Measurements from ENCODE around the gene CHD9.
"Not testable (repeated sequence)": the region's sequence is repeated elsewhere in the genome, so short reads cannot be mapped to it uniquely, and the experiment has no call there.

CHD9 gene

GRCh38 chr16:53257001-53257400 lies 202.2 kb downstream of the CHD9 start:
- DNase-seq (ENCODE audit: extremely low read depth, insufficient read length), result no peak
- Histone ChIP-seq H3K4me3 (replicated peaks; ENCODE audit: low read depth, low read length) (no peak overlapping the region), H3K36me3 (ENCODE audit: control insufficient read depth, insufficient read depth, low read length) (peaks cover 3% of the 10 kb centered on the region), H3K27me3 (replicated peaks; ENCODE audit: control insufficient read depth, insufficient read depth, low read length) (no peaks in the 10 kb centered on the region)
- TF ChIP-seq CTCF (IDR thresholded peaks at IDR 0.05; ENCODE audit: insufficient read depth, low read length, poor library complexity, severe bottlenecking), result no peak

GRCh38 chr16:53258809-53259208 lies 204.0 kb downstream of the CHD9 start:
- peaks cover 3% of the 10 kb centered on the region for H3K36me3 ChIP-seq (ENCODE audit: control insufficient read depth, insufficient read depth, low read length)
- no peak for DNase-seq (ENCODE audit: extremely low read depth, insufficient read length)

GRCh38 chr16:53261276-53261675 lies 206.5 kb downstream of the CHD9 start:
- no peak for DNase-seq (ENCODE audit: extremely low read depth, insufficient read length)
- Histone ChIP-seq H3K27me3 (replicated peaks; ENCODE audit: control insufficient read depth, insufficient read depth, low read length) (no peaks in the 10 kb centered on the region), H3K36me3 (ENCODE audit: control insufficient read depth, insufficient read depth, low read length) (peaks cover 3% of the 10 kb centered on the region), H3K4me3 (replicated peaks; ENCODE audit: low read depth, low read length) (no peak overlapping the region)
- TF ChIP-seq CTCF (IDR thresholded peaks at IDR 0.05; ENCODE audit: insufficient read depth, low read length, poor library complexity, severe bottlenecking), result no peak

More at GRCh38 chr16:53258809-53259208, 204.0 kb downstream of the CHD9 start:
- Histone ChIP-seq H3K4me3 (replicated peaks; ENCODE audit: low read depth, low read length) (no peak overlapping the region), H3K27me3 (replicated peaks; ENCODE audit: control insufficient read depth, insufficient read depth, low read length) (no peaks in the 10 kb centered on the region)
- TF ChIP-seq CTCF (IDR thresholded peaks at IDR 0.05; ENCODE audit: insufficient read depth, low read length, poor library complexity, severe bottlenecking), result no peak

- peaks cover 3% of the 10 kb centered on the region for H3K36me3 ChIP-seq (ENCODE audit: control insufficient read depth, insufficient read depth, low read length)
Measured at GRCh38 chr16:53262645-53263044, 207.9 kb downstream of the CHD9 start.

GRCh38 chr16:53266156-53266555 lies 211.4 kb downstream of the CHD9 start:
- no peak overlapping the region for H3K4me3 ChIP-seq (replicated peaks; ENCODE audit: low read depth, low read length)
- TF ChIP-seq CTCF (IDR thresholded peaks at IDR 0.05; ENCODE audit: insufficient read depth, low read length, poor library complexity, severe bottlenecking), result no peak
- no peaks in the 10 kb centered on the region for H3K27me3 ChIP-seq (replicated peaks; ENCODE audit: control insufficient read depth, insufficient read depth, low read length)
- no peak for DNase-seq (ENCODE audit: extremely low read depth, insufficient read length)
- peaks cover 7% of the 10 kb centered on the region for H3K36me3 ChIP-seq (ENCODE audit: control insufficient read depth, insufficient read depth, low read length)

More at GRCh38 chr16:53262645-53263044, 207.9 kb downstream of the CHD9 start:
- Histone ChIP-seq H3K4me3 (replicated peaks; ENCODE audit: low read depth, low read length) (no peak overlapping the region), H3K27me3 (replicated peaks; ENCODE audit: control insufficient read depth, insufficient read depth, low read length) (no peaks in the 10 kb centered on the region)
- no peak for TF ChIP-seq CTCF (IDR thresholded peaks at IDR 0.05; ENCODE audit: insufficient read depth, low read length, poor library complexity, severe bottlenecking)
- DNase-seq (ENCODE audit: extremely low read depth, insufficient read length), result no peak

- H3K4me3 ChIP-seq (replicated peaks; ENCODE audit: low read depth, low read length), result not testable (repeated sequence)
- peaks cover 13% of the 10 kb centered on the region for H3K36me3 ChIP-seq (ENCODE audit: control insufficient read depth, insufficient read depth, low read length)
Measured at GRCh38 chr16:53278498-53278897, 223.7 kb downstream of the CHD9 start.

More at GRCh38 chr16:53278498-53278897, 223.7 kb downstream of the CHD9 start:
- DNase-seq (ENCODE audit: extremely low read depth, insufficient read length); H3K27me3 ChIP-seq (replicated peaks; ENCODE audit: control insufficient read depth, insufficient read depth, low read length): not testable (repeated sequence)

Measured in GM06990 (cell line).